HG03571 (cell line): ENCODE data around the gene SRRT.
"Not testable (repeated sequence)": the region's sequence is repeated elsewhere in the genome, so short reads cannot be mapped to it uniquely, and the experiment has no call there.

Experiments
- ATAC-seq: cut with Tn5 transposase; IDR thresholded peaks from one replicate; pipeline ENCODE4 v1.9.1; 2021; ENCODE audit not compliant: unreplicated experiment

SRRT gene

GRCh38 chr7:100893318-100893895, 18.5 kb downstream of the SRRT start:
- ATAC-seq: no peak

DNA sequence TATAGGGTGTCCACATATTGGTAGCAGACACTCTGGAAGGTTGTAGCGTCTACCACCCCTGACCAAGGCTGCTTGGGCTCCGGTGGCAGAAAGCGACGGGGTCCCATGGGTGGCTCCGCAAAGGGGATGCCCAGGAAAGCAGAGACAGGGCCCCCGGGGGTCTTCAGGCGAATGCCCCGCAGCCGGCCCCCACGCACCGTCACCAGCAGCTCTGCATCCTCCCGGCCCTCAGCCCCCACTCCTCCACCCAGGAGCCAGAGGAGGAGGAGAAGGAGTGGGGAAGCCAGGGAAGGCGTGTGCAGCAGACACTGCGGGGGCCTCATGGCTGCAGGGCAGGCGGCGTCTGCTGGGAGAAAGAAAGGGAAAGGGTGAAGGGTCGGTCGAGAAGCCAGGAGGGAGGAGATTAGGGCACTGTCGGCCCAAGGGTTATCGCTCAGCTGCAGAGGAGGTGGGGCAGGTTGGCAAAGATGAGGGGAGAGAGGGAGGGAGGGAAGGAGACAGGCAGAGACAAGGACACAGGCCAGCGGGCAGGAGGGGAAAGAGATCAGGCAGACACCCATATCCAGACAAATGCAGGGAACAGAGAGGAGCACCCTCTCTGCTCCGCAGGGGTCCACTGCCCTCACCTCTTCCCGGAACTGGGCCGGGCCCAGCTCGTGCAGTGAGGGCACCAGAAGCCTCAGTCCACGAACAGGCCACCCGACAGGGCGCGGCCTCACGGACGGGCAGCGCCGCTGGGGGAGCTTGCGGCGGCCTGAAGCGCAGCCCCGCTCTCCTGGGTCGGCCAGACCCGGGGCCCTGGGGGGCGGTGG, 19.2 kb downstream of the SRRT start:
- ATAC-seq: no peak

- ATAC-seq: no peak
Measured at GRCh38 chr7:100894860-100895700, 20.2 kb downstream of the SRRT start.

GRCh38 chr7:100895701-100895955, 20.7 kb downstream of the SRRT start, which contains the start of gene ACHE:
TSS of gene ACHE (minus strand) at chr7:100895888. CDS start at chr7:100894232, 1,656 bp downstream.
- no peak for ATAC-seq

DNA sequence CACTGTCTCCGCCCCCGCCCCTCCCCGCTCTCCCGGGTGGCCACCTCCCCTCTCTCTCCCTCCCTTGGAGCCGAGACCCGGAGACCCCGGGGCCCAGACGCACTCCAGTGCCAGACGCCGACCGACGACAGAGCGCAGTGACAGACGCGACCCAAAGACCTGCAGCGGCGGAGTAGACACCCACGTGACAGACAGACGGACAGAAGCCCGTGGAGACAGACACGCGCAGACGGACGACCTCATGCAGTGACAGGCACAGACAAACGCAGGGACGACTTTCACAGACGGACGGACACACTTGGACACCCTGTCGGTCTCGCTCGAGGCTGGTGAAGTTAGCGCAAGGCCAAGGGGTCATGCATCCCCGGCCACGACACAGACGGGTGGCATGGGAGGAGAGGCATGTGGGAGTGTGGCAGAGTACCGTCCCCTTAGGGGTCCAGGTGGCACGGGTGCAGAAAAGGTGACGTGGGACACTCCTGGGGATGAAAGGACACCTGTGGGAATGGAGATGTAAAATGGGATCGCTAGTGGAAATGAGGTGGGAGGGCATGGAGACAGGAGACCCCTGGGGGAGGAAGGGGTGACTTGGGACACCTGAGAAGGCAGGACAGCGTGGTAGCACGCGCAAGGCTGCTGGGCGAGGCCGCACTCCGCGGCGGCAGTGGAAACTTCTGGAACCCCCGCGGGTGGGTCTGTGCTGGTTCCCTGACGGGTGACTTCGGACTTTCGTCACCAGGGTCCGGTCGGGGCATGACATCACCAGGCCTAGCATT, 21.2 kb downstream of the SRRT start:
- ATAC-seq: no peak

DNA sequence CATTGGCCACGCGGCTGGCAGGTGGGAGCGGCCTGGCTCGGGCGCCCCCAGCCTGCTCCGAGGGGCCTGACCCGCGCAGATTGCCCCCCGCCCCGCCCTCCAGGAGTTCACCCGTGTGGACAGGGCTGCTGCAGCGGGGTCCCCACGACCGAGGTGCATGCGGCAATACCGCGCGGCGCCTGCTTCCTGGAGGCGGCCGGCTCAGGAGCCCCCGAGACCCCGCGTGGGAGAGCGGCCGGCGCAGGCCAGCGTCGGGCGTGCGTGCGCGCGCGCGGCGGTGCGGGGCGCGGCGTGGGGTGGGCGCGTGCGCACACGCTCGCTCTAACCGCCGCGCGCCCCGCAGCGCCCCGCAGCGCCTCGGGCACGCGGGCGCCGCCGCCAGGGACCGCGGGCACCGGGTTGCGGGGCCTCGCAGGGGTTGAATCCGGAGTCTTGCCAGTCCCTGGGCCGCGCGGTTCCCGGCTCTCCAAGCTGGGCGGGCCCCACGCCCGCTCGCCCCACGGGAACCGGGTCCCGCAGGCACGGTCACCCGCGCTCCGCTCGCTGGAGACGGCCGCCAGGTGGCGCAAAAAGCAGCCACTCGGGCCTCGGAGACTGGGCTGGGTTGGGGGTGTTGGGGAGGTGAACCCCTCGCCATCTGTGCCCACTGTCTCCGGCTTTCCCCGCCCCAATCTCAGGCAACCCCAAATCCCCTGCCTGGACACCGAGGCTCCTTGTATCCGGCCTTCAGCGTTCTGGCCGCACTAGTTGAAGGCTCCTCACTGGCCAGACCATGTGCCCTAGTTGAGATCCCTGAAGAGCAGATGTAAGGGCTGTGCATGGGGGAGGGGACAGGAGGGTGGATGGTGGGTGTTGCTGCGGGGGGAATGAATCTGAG, 22.1 kb downstream of the SRRT start:
- ATAC-seq: no peak

GRCh38 chr7:100897772-100898454, 23.0 kb downstream of the SRRT start:
- no peak for ATAC-seq

DNA sequence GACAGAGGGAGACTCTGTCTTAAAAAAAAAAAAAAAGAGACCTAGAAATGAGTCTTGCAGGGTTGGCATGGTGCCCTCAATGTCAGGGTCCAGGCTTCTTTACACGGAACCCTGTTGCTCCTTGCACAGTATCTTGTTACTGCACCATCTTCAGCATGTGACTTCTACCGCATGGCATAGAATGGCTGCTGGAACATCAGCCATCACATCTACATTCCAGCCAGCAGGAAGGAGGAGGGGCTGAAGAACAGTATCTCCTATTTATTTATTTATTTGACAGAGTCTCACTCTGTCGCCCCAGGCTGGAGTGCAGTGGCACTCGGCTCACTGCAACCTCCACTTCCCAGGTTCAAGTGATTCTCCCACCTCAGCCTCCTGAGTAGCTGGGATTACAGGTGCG, 24.5 kb downstream of the SRRT start:
- no peak for ATAC-seq

DNA sequence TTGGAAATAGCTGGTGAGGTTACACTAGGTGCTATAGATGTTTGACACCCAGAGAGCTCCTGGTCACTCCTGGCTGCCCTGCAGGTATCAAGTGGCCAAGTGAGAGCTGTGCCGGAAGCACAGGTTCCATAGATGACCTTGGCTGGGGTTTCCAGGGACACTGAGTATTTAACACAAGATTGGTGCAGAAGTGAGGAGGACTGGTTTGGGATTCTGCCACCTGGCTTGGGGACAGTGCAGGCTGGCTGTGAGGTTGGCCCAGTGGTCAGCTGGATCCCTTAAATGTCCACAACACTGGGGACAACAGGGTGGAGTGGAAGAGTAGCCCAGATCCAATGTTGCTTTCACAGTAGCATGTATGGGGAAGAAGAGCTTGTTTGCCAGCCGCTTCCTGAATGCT, 26.1 kb downstream of the SRRT start:
- ATAC-seq: no peak

DNA sequence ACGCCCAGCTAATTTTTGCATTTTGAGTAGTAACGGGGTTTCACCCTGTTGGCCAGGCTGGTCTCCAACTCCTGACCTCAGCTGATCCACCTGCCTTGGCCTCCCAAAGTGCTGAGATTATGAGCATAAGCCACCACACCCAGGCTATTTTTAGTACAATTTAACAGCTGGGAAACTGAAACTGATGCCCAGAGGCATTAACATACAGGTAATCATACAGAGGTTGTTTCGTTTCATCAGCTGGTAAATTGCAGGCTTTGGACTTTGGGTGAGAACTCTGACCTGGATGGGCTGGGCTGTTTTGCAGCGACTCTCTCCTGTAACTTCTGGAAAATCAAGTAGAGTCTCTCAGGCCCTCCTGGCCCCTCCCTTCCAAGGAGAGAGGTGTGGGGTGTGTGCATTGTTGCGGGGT, 27.0 kb downstream of the SRRT start:
- no peak for ATAC-seq

DNA sequence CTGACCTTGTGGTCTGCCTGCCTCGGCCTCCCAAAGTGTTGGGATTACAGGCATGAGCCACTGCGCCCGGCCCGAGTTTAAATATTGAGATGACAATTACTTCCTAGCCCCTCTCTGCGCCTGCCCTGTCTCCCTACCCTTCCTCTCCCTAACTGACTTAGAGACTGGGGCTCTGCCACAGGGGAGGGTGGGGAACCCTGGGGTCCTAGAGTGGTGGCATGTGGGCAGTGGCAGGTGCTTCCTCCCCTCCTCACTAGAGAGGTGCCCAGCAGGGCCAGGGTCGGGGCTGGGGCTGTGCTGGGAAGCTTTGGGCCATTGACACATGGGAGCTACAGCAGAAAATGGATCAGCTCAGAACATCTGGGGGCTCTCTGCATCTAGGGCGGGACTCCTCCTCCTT, 27.7 kb downstream of the SRRT start:
- ATAC-seq: no peak

GRCh38 chr7:100908512-100908911, 33.6 kb downstream of the SRRT start:
- ATAC-seq: no peak

GRCh38 chr7:100910443-100910842, 35.5 kb downstream of the SRRT start:
- not testable (repeated sequence) for ATAC-seq

- no peak for ATAC-seq
Measured at GRCh38 chr7:100911484-100911883, 36.6 kb downstream of the SRRT start.

DNA sequence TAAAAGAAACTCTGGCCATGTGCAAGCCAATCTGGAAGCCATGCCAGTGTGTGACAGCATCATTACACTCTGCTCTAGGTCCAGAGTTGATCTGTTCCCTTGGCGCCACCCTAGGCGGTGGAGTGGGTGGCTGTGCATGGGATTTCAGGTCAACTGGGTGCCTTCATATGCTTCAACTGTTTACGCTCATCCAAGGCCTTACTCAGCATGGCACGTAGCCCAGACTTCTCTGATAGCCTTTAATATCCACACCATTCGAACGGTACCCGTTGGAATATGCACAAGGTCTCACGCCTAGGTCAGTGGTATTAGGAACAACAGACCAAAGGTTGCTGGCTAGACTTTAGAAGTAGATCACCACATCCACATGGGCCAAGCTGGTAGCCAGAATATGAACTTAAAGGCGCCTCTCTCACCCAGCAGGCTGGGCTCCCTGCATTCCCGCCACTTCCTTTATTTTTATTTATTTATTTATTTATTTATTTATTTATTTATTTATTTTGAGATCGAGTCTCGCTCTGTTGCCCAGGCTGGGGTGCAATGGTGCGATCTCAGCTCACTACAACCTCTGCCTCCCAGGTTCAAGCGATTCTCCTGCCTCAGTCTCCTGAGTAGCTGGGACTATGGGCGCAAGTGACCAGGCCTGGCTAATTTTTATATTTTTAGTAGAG, 39.4 kb downstream of the SRRT start:
- ATAC-seq: no peak

DNA sequence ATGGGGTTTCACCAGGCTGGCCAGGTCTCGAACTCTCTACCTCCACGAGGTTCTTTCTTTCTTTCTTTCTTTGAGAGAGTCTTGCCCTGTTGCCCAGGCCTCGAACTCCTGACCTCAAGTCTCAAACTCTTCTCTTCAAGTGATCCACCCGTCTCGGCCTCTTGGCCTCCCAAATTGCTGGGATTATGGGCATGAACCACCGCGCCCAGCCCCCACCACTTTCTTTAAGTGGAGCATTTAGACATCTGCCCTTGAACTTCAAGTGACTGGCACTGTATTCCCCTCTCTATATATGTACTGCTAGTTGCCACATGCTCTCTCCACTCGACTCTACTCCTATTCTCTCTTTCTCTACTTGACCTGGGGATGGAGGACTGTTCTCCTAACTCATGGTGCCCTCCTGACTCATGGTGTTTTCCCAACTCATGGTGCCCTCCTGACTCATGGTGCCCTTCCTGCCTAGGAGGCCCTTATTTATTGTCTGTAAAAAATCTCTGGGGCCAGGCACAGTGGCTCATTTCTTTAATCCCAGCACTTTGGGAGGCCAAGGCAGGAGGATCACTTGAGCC, 40.1 kb downstream of the SRRT start:
- no peak for ATAC-seq

DNA sequence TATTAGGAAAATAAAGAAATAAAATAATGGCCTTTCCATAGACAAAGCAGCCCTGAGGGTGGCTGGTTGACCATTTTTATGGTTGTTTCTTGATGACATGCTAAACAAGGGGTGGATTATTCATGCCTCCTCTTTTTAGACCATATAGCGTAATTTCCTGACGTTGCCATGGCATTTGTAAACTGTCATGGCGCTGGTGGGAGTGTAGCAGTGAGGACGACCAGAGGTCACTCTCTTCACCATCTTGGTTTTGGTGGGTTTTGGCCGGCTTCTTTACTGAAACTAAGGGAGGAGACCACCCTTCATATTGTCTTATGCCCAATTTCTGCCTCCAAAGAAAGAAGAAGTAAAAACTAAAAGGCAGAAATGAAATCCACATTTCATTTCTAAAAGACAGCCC, 44.4 kb downstream of the SRRT start:
- not testable (repeated sequence) for ATAC-seq

DNA sequence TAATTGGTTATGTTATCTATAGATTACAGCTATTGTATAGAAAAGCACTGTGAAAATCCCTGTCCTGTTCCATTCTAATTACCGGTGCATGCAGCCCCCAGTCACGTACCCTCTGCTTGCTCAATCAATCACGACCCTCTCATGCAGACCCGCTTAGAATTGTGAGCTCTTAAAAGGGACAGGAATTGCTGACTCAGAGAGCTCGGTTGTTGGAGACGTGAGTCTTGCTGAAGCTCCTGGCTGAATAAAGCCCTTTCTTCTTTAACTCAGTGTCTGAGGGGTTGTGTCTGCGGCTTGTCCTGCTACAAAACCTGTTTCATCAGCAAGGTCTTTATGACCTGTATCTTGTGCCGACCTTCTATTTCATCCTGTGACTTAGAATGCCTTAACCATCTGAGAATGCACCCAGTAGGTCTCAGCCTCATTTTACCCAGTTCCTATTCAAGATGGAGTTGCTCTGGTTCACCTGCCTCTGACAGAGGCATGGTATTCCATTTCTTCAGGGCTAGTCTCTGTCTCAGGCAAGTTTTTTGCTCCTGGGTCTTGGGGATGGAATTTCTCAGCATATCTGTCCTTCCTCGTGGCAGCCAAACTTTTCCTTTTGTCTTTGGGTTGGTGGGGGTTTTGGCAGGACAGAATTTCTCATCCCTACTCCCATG, 45.0 kb downstream of the SRRT start:
- not testable (repeated sequence) for ATAC-seq
